DOHH2 (cell line): ENCODE measurements around the gene PNPO.

Source experiments
- H3F3A ChIP-seq: fragments of 200-600 bp; sonication (generic), shearing (Covaris generic); 2 replicates; pipeline ENCODE4 v1.6.0; 2016; ENCODE audit warnings: antibody characterized with exemption, mild to moderate bottlenecking; ENCODE audit not compliant: control insufficient read depth, insufficient read depth
- H3K27ac ChIP-seq: fragments of 200-600 bp; sonication (generic); 2 replicates; pipeline ENCODE4 v1.5.1; 2014; ENCODE audit warnings: low read depth, mild to moderate bottlenecking, low read length, moderate library complexity
- H3K27me3 ChIP-seq: fragments of 200-600 bp; sonication (generic); 2 replicates; pipeline ENCODE4 v1.6.1; 2014; ENCODE audit warnings: mild to moderate bottlenecking, low read length, mixed read lengths; ENCODE audit not compliant: control insufficient read depth
- H3K36me3 ChIP-seq: fragments of 200-600 bp; sonication (generic); 2 replicates; pipeline ENCODE4 v1.6.1; 2014; ENCODE audit warnings: mild to moderate bottlenecking, low read length, moderate library complexity, mixed read lengths; ENCODE audit not compliant: control insufficient read depth
- H3K4me1 ChIP-seq: fragments of 200-600 bp; sonication (generic); 2 replicates; pipeline ENCODE4 v1.6.1; 2014; ENCODE audit warnings: mild to moderate bottlenecking, low read length, mixed read lengths; ENCODE audit not compliant: control insufficient read depth
- H3K4me2 ChIP-seq: fragments of 200-600 bp; sonication (generic); 2 replicates; pipeline ENCODE4 v1.6.0; 2014; ENCODE audit warnings: mild to moderate bottlenecking, low read length, moderate library complexity
- H3K4me3 ChIP-seq: fragments of 200-600 bp; sonication (generic); 2 replicates; pipeline ENCODE4 v1.5.1; 2014; ENCODE audit warnings: mild to moderate bottlenecking, low read length, mixed read lengths
- H3K79me2 ChIP-seq: fragments of 200-600 bp; sonication (generic); 2 replicates; pipeline ENCODE4 v1.6.1; 2014; ENCODE audit warnings: mild to moderate bottlenecking, low read length, mixed read lengths; ENCODE audit not compliant: control insufficient read depth
- H3K9me2 ChIP-seq: fragments of 200-600 bp; sonication (generic); replicated peaks from 2 replicates; pipeline ENCODE4 v1.6.1; 2014; ENCODE audit warnings: mild to moderate bottlenecking, low read length, mixed read lengths; ENCODE audit not compliant: control insufficient read depth
- H3K9me3 ChIP-seq: fragments of 200-600 bp; sonication (generic); 2 replicates; pipeline ENCODE4 v1.6.1; 2014; ENCODE audit warnings: antibody characterized with exemption, low read length, mixed read lengths; ENCODE audit not compliant: control insufficient read depth, insufficient read depth
- H4K20me1 ChIP-seq: fragments of 200-600 bp; sonication (generic); 2 replicates; pipeline ENCODE4 v1.6.0; 2014; ENCODE audit warnings: low read depth, mild to moderate bottlenecking, antibody characterized with exemption, low read length, moderate library complexity; ENCODE audit not compliant: control insufficient read depth, insufficient read depth
- CTCF ChIP-seq: fragments of 200-600 bp; sonication (generic); IDR thresholded peaks from one replicate; pipeline ENCODE4 v1.5.1; 2014; ENCODE audit warnings: antibody characterized with exemption, mild to moderate bottlenecking, low read depth, low read length; ENCODE audit not compliant: poor library complexity, severe bottlenecking
- EZH2phosphoT487 ChIP-seq: fragments of 200-600 bp; sonication (generic); IDR thresholded peaks from 2 replicates; pipeline ENCODE4 v1.6.1; 2017; ENCODE audit warnings: borderline replicate concordance, mild to moderate bottlenecking, antibody characterized with exemption, low read length, moderate library complexity, mixed read lengths

The PNPO gene

GRCh38 chr17:47915776-47916398 lies 25.5 kb upstream of the PNPO start:
- H3K4me1 ChIP-seq, result no peaks in the 10 kb centered on the region
- peaks cover 3% of the 10 kb centered on the region; the same call in 1 of the 2 replicates for H3F3A ChIP-seq
- H4K20me1 ChIP-seq, result peaks cover 3% of the 10 kb centered on the region; the same call in 1 of the 2 replicates
- no peaks in the 10 kb centered on the region for H3K9me3 ChIP-seq
- 0 out of 2 replicates have a peak, but pooled peaks cover under 1% of the 10 kb centered on the region for H3K79me2 ChIP-seq
- TF ChIP-seq CTCF (no peak), EZH2phosphoT487 (no peak)
- no peak overlapping the region for H3K4me3 ChIP-seq
- H3K9me2 ChIP-seq, result no peaks in the 10 kb centered on the region
- H3K4me2 ChIP-seq, result no peak overlapping the region
- no peak overlapping the region for H3K27ac ChIP-seq
- H3K36me3 ChIP-seq, result peaks cover 16% of the 10 kb centered on the region; the same call in 1 of the 2 replicates
- H3K27me3 ChIP-seq, result no peaks in the 10 kb centered on the region

GRCh38 chr17:47916489-47917208 lies 24.7 kb upstream of the PNPO start:
- Histone ChIP-seq H3K79me2 (no peaks in the 10 kb centered on the region), H3F3A (peaks cover 3% of the 10 kb centered on the region; the same call in 1 of the 2 replicates), H3K4me3 (no peak overlapping the region), H3K4me1 (no peaks in the 10 kb centered on the region), H3K36me3 (peaks cover 18% of the 10 kb centered on the region), H3K27me3 (no peaks in the 10 kb centered on the region), H3K4me2 (no peak overlapping the region), H4K20me1 (peaks cover 3% of the 10 kb centered on the region; the same call in 1 of the 2 replicates), H3K27ac (no peak overlapping the region), H3K9me2 (no peaks in the 10 kb centered on the region), H3K9me3 (no peaks in the 10 kb centered on the region)
- TF ChIP-seq EZH2phosphoT487 (no peak), CTCF (no peak)

- Histone ChIP-seq H3F3A (peaks cover 3% of the 10 kb centered on the region; the same call in 1 of the 2 replicates), H3K4me3 (no peak overlapping the region), H3K4me2 (no peak overlapping the region), H3K27me3 (no peaks in the 10 kb centered on the region), H3K9me3 (no peaks in the 10 kb centered on the region), H3K9me2 (no peaks in the 10 kb centered on the region), H3K4me1 (no peaks in the 10 kb centered on the region), H3K27ac (no peak overlapping the region), H3K79me2 (no peaks in the 10 kb centered on the region), H4K20me1 (peaks cover 3% of the 10 kb centered on the region; the same call in 1 of the 2 replicates), H3K36me3 (peaks cover 20% of the 10 kb centered on the region)
- TF ChIP-seq CTCF, result no peak
- no peak for TF ChIP-seq EZH2phosphoT487
Measured at GRCh38 chr17:47917581-47917980, 23.8 kb upstream of the PNPO start.
